A549 (cell line): ENCODE results near the gene OTOG.

ENCODE experiments used
- ESRRA ChIP-seq: fragments of 150-350 bp; IDR thresholded peaks from 2 replicates; pipeline ENCODE4 v1.6.1; 2014; ENCODE audit warnings: mild to moderate bottlenecking, low read length, borderline replicate concordance
- MAZ ChIP-seq: fragments of 150-350 bp; IDR thresholded peaks from 2 replicates; pipeline ENCODE4 v1.6.1; 2014; ENCODE audit warnings: antibody characterized with exemption, low read depth, low read length, borderline replicate concordance
- POLR2A ChIP-seq: IDR thresholded peaks from 2 replicates; pipeline ENCODE4 v1.6.1; 2012; ENCODE audit warnings: mild to moderate bottlenecking, low read length
- SMC3 ChIP-seq: fragments of >200 bp; sonication (Bioruptor Twin); formaldehyde crosslinking; IDR thresholded peaks from 3 replicates; pipeline ENCODE4 v1.6.1; 2018; ENCODE audit warnings: inconsistent platforms
- TF ChIP-seq, protein P1 (sequence below): IDR thresholded peaks from 2 replicates; pipeline ENCODE4 v1.6.1; 2012

DNA sequence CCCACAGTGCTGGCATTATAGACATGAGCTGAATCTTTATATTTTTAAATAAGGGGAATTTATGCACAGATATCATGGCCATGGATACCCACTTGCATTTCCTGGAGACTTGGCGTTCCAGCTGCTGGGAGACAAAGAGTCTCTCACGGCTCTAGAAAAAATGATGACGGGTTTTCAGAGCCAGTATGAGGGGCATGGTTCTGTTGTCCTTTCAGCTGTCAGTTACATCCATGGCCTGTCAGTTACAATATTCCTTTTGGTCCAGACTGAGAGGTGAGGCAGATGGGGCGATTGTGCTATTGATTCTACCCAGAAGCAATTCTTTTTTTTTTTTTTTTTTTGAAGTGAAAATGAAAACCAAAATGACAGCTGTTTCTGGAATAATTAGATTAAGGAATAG lies 32.6 kb upstream of the OTOG start:
- TF ChIP-seq, protein P1, sequence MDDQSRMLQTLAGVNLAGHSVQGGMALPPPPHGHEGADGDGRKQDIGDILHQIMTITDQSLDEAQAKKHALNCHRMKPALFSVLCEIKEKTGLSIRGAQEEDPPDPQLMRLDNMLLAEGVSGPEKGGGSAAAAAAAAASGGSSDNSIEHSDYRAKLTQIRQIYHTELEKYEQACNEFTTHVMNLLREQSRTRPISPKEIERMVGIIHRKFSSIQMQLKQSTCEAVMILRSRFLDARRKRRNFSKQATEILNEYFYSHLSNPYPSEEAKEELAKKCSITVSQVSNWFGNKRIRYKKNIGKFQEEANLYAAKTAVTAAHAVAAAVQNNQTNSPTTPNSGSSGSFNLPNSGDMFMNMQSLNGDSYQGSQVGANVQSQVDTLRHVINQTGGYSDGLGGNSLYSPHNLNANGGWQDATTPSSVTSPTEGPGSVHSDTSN = no peak
- TF ChIP-seq POLR2A (no peak), MAZ (no peak), SMC3 (no peak), ESRRA (no peak)
